Activated B cell treated with CpG ODN at 0.5 μM for 24 hours (primary cell): ENCODE data around the gene RET. TPM values are rescaled to one million over a fixed set of nuclear protein-coding genes. Genes with fewer than 3 reads are reported as not detected.

Source experiments
- ATAC-seq: fragments of 200-7000 bp; cut with Tn5 transposase; one replicate; pipeline ENCODE4 v1.10.0; 2021; ENCODE audit warnings: low read depth, mild to moderate bottlenecking, moderate library complexity
- CTCF ChIA-PET: fragments of 350-600 bp; sonication (Branson Sonifier 250); formaldehyde crosslinking; loops from one replicate; lab custom pipeline; 2021; ENCODE audit warnings: antibody characterized with exemption; lab: Charles Lee
- POLR2A ChIA-PET: fragments of 350-600 bp; sonication (Branson Sonifier 250); formaldehyde crosslinking; loops from one replicate; lab custom pipeline; 2021; ENCODE audit warnings: antibody characterized with exemption; lab: Charles Lee
- DNase-seq: peaks from one replicate; pipeline ENCODE4 v3.0.0; 2022
- H3K27ac Mint-ChIP-seq: one replicate; pipeline ENCODE4 v1.8.0; 2020; ENCODE audit warnings: mixed read lengths
- H3K27me3 Mint-ChIP-seq: one replicate; pipeline ENCODE4 v1.8.0; 2021; ENCODE audit warnings: mixed read lengths
- H3K36me3 Mint-ChIP-seq: one replicate; pipeline ENCODE4 v1.8.0; 2021; ENCODE audit warnings: low read depth, mixed read lengths
- H3K4me1 Mint-ChIP-seq: one replicate; pipeline ENCODE4 v1.8.0; 2021; ENCODE audit warnings: mixed read lengths
- H3K4me3 Mint-ChIP-seq: one replicate; pipeline ENCODE4 v1.8.0; 2020; ENCODE audit warnings: mild to moderate bottlenecking, mixed read lengths
- H3K9me3 Mint-ChIP-seq: one replicate; pipeline ENCODE4 v1.8.0; 2020; ENCODE audit warnings: mixed read lengths
- intact Hi-C: fragments of 100-400 bp; cut with micrococcal nuclease; formaldehyde crosslinking; loops from one replicate; pipeline ENCODE4 v1.15.1; 2024
- total RNA-seq: library from RNA; stranded (reverse); gene quantifications from 2 replicates; pipeline ENCODE4 v1.2.3, GENCODE V29; 2022
- TF ChIP-seq, protein P1 (sequence below): fragments of 200-600 bp; IDR thresholded peaks from one replicate; pipeline ENCODE4 v1.8.0; 2022; ENCODE audit warnings: antibody characterized with exemption, mild to moderate bottlenecking

The RET gene
- total RNA-seq, 1 donor from 2014 or later = not detected

DNA sequence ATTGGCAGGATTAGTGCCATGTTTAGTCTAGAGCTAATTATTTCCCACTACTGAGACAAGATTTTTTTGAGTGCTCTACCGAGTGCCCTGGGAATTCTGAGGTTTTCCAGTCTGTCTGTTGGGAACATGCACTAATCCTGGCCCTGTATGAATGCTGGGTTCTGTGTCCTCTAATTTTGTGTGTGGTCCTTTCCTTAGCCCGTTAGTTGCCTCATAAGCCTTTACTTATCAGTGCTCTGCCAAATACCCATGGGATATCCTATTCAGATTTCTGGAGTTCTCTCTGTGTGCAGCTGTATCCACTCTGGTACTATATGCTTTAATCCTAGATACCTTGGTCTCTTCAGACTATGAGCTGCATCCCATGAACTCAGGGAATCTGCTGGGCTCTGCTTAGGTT is 74.5 kb downstream of the RET start:
- intact Hi-C loops = no loop called here
- Mint-ChIP-seq H3K36me3 (peaks cover 17% of the 10 kb centered on the region), H3K4me3 (no peak overlapping the region), H3K9me3 (peaks cover 7% of the 10 kb centered on the region), H3K4me1 (peaks cover 37% of the 10 kb centered on the region), H3K27ac (no peak overlapping the region), H3K27me3 (no peaks in the 10 kb centered on the region)
- POLR2A ChIA-PET = no interaction called here
- TF ChIP-seq, protein P1, sequence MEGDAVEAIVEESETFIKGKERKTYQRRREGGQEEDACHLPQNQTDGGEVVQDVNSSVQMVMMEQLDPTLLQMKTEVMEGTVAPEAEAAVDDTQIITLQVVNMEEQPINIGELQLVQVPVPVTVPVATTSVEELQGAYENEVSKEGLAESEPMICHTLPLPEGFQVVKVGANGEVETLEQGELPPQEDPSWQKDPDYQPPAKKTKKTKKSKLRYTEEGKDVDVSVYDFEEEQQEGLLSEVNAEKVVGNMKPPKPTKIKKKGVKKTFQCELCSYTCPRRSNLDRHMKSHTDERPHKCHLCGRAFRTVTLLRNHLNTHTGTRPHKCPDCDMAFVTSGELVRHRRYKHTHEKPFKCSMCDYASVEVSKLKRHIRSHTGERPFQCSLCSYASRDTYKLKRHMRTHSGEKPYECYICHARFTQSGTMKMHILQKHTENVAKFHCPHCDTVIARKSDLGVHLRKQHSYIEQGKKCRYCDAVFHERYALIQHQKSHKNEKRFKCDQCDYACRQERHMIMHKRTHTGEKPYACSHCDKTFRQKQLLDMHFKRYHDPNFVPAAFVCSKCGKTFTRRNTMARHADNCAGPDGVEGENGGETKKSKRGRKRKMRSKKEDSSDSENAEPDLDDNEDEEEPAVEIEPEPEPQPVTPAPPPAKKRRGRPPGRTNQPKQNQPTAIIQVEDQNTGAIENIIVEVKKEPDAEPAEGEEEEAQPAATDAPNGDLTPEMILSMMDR = no peak
- no peak for ATAC-seq
- DNase-seq = no peak
- CTCF ChIA-PET = interaction anchor here (1.3 kb wide), 1 partner anchor 13 kb away, joined by 3 read pairs; the partner anchor contains the start of gene CSGALNACT2

DNA sequence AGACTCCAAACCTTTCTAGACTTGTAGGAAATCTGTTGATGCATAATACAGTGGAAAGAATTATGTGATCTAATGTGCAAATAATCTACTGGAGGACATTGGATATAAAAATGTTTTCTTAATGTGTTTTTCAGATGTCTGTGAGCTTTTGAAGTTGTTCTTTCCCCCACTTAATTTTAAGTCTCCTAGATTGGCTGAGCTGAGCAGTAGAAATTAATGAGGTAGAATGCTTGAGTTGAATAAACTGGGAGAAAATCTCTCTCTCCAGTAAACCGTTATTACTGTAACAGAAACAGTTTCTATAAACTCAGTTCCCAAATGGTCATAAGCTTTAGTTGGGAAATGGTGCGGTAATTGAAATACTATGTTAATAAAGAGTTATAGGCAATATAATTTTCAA is 77.0 kb downstream of the RET start:
- no peak for ATAC-seq
- TF ChIP-seq, protein P1 = no peak
- intact Hi-C loops = no loop called here
- no peaks in the 10 kb centered on the region for H3K27me3 Mint-ChIP-seq
- H3K27ac Mint-ChIP-seq = no peak overlapping the region
- ChIA-PET CTCF (interaction anchor here (1.2 kb wide), 1 partner anchor 51 kb away, joined by 3 read pairs; no protein-coding TSS in a partner anchor), POLR2A (no interaction called here)
- no peak for DNase-seq
- H3K36me3 Mint-ChIP-seq = peaks cover 16% of the 10 kb centered on the region
- no peaks in the 10 kb centered on the region for H3K9me3 Mint-ChIP-seq
- peaks cover 31% of the 10 kb centered on the region for H3K4me1 Mint-ChIP-seq
- H3K4me3 Mint-ChIP-seq = no peak overlapping the region

DNA sequence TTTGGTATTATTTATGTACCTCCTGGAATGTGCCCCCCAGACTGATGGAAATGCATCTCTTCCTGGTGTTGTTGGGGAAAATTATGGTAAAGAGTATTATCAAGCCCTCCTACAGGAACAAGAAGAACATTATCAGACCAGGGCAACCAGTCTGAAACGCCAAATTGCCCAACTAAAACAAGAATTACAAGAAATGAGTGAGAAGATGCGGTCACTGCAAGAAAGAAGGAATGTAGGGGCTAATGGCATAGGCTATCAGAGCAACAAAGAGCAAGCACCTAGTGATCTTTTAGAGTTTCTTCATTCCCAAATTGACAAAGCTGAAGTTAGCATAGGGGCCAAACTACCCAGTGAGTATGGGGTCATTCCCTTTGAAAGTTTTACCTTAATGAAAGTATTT is 78.4 kb downstream of the RET start:
- Mint-ChIP-seq H3K4me1 (peaks cover 38% of the 10 kb centered on the region), H3K4me3 (no peak overlapping the region), H3K36me3 (peaks cover 19% of the 10 kb centered on the region), H3K27me3 (no peaks in the 10 kb centered on the region), H3K27ac (no peak overlapping the region), H3K9me3 (no peaks in the 10 kb centered on the region)
- intact Hi-C loops = no loop called here
- ChIA-PET CTCF (no interaction called here), POLR2A (no interaction called here)
- DNase-seq (no peak), ATAC-seq (no peak)
- TF ChIP-seq, protein P1 = no peak

DNA sequence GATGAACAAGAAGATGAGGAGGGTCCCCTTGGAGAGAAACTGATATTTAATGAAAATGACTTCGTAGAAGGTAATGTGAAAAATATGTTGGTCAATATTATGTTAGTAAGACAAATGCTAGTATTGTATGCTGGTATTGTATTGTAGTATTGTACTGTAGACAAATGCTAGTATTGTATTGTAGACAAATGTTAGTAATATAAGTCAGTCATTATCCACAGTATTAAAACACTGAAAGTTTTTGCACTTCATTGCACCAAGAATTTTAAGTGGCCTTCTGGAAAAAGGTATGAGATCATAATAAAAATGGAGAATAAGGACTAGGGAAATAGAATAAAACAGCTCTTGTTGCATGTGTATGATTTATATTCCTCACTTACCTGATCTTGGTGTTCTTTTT is 78.9 kb downstream of the RET start:
- Mint-ChIP-seq H3K9me3 (no peaks in the 10 kb centered on the region), H3K4me3 (no peak overlapping the region), H3K27ac (no peak overlapping the region), H3K4me1 (peaks cover 39% of the 10 kb centered on the region), H3K27me3 (no peaks in the 10 kb centered on the region), H3K36me3 (peaks cover 20% of the 10 kb centered on the region)
- DNase-seq (no peak), ATAC-seq (no peak)
- intact Hi-C loops = no loop called here
- ChIA-PET POLR2A (no interaction called here), CTCF (no interaction called here)
- TF ChIP-seq, protein P1 = no peak

DNA sequence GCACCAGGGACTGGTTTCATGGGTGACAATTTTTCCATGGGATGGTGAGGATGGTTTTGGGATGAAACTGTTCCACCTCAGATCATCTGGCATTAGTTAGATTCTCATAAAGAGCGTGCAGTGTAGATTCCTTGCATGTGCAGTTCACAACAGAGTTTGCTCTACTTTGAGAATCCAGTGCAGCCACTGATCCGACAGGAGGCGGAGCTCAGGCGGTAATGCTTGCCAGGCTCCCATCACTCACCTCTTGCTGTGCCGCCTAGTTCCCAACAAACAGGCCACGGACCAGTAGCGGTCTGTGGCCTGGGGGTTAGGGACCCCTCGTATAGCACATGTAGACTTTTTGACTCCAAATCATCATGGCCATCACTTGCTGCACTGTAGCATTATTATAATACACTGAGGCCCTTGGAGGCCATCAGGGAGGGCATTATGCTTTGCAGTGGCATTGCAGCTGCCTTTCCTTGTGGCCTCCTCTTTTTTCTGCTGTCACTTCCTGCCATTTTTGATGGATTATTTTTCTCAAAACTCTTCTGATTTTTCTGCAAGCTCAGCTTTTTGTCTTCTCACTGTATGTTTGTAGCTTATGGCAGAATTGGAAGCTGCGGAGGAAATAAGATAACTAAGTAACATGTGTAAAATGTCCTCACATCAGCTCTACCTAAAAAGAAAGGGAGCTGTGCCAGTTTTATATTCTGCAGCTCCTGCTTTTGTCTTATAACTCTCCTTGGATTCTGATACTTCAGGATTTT is 79.9 kb downstream of the RET start:
- ATAC-seq = no peak
- DNase-seq = no peak
- ChIA-PET CTCF (interaction anchor here (0.8 kb wide), 1 partner anchor 18 kb away, joined by 3 read pairs; no protein-coding TSS in a partner anchor), POLR2A (no interaction called here)
- peaks cover 39% of the 10 kb centered on the region for H3K4me1 Mint-ChIP-seq
- H3K36me3 Mint-ChIP-seq = peaks cover 31% of the 10 kb centered on the region
- no peak overlapping the region for H3K27ac Mint-ChIP-seq
- H3K9me3 Mint-ChIP-seq = no peaks in the 10 kb centered on the region
- TF ChIP-seq, protein P1 = no peak
- no peaks in the 10 kb centered on the region for H3K27me3 Mint-ChIP-seq
- H3K4me3 Mint-ChIP-seq = no peak overlapping the region
- intact Hi-C loops = no loop called here
